Measurements from ENCODE around the gene IQSEC1. TPM values are rescaled to one million over a fixed set of nuclear protein-coding genes. Genes with fewer than 3 reads are reported as not detected.

The IQSEC1 gene
- total and polyA plus RNA-seq, 2 of the 8 experiments (the other 6 are each of a cell fraction or from before 2014, with no cell fraction given) = 6.8 to 28.8 TPM

DNA sequence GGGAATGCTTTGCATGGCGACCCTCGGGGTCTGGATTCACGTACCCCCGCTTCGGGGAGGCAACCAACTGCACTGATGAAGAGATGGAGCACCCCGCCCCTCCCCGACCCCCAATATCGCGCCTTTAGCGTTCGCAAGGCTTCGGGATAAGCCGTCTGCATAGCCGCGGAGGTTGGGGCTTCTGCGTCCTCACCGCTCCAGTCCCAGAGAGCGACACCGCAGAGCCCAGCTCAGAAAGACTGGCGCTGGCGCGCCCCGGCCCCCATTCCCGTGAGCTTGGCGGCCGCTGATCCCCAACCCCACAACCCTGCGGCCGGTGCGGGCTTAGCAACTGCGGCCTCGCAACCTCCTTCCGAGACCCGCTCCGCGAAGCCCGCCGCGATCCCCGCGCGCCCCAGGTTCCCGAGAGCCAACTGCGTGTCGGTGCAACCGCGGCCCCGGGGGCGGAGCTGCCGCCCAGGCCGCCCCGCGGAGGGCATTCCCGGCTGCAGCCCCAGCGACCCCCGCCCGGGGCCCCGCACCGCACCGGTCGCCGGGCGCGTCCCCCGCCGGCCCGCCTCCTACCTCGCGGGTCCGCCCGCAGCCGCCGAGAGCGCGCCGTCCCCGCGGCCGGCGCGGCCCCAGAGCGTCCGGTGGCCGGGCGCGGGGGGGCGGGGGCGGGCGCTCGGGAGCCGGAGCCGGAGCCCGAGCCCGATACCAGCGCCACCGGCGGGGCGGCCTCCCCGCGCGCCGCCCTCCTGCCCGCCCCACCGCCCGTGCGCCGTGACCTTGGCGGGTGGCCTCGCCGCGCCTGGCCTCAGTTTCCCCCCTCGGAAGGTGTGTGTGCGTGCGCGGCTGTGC, 79.5 kb downstream of the IQSEC1 start:
- Histone ChIP-seq H3K14ac (ENCODE audit: insufficient read length) (no peak overlapping the region), H3K27ac (ENCODE audit: low read depth, low read length) (no peak overlapping the region)
- FAIRE-seq = no peak
- TF ChIP-seq TAF1 (IDR thresholded peaks at IDR 0.05; ENCODE audit: low read depth, low read length) (peak; percentile 28; the same call in 1 of the 2 replicates), FOSL1 (IDR thresholded peaks at IDR 0.05; ENCODE audit: insufficient read depth, low read depth, low read length) (no peak), SP2 (IDR thresholded peaks at IDR 0.05; ENCODE audit: low read length) (no peak), TCF12 (IDR thresholded peaks at IDR 0.05; ENCODE audit: low read depth, low read length) (no peak), RXRA (IDR thresholded peaks at IDR 0.05; ENCODE audit: insufficient read depth, low read depth, low read length) (no peak), SUZ12 (IDR thresholded peaks at IDR 0.05; ENCODE audit: low read length) (0 out of 2 replicates have a peak, but pooled peaks have one; percentile 25), CHD2 (IDR thresholded peaks at IDR 0.05; ENCODE audit: low read length) (no peak), TAF7 (optimal IDR thresholded peaks at IDR 0.05; ENCODE audit: borderline replicate concordance, low read depth, low read length) (no peak), KDM5A (IDR thresholded peaks at IDR 0.05; ENCODE audit: low read length) (no peak), KDM4A (IDR thresholded peaks at IDR 0.05; ENCODE audit: low read depth, low read length, severe bottlenecking) (peak; percentile 44)
- TF ChIP-seq, protein P1, sequence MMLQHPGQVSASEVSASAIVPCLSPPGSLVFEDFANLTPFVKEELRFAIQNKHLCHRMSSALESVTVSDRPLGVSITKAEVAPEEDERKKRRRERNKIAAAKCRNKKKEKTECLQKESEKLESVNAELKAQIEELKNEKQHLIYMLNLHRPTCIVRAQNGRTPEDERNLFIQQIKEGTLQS (IDR thresholded peaks at IDR 0.05; ENCODE audit: insufficient read depth, low read depth, low read length) = no peak

More for the DNA sequence above, 79.5 kb downstream of the IQSEC1 start:
- Histone ChIP-seq H4K5ac (ENCODE audit: insufficient read length, low read depth, low read length) (peak overlapping the region; percentile 26), H3K4me1 (replicated peaks in 1 of 4; ENCODE audit: control insufficient read depth in 3 of 4, insufficient read depth in 4 of 4, low read length in 3 of 4) (peaks cover 0 to 14% (median 10%) of the 10 kb centered on the region in 4 experiments; a peak in 6 of 7 replicates), H3K4me2 (ENCODE audit: insufficient read depth in 1 of 2, low read depth in 2 of 2, low read length in 2 of 2) (peak overlapping the region; percentile 66 to 89), H4K20me1 (replicated peaks in 1 of 2; ENCODE audit: control insufficient read depth in 1 of 2, insufficient read depth in 2 of 2, low read length in 2 of 2) (peaks cover 3% of the 10 kb centered on the region in 2 experiments), H3K4ac (replicated peaks; ENCODE audit: insufficient read length, low read depth, low read length) (no peak overlapping the region), H3K79me2 (ENCODE audit: control insufficient read depth in 1 of 2, insufficient read depth in 2 of 2, low read length in 2 of 2) (no peaks in the 10 kb centered on the region), H3K79me1 (ENCODE audit: low read depth, low read length) (peaks cover under 1% of the 10 kb centered on the region; the same call in 1 of the 2 replicates), H2AK5ac (ENCODE audit: low read depth, low read length) (no peak overlapping the region), H2BK12ac (ENCODE audit: low read depth, low read length) (no peak overlapping the region), H3K9ac (replicated peaks in 1 of 4; ENCODE audit: extremely low read depth in 1 of 4, low read depth in 3 of 4, low read length in 3 of 4) (peak overlapping the region; percentile 30 to 66 (median 58); a peak in 6 of 7 replicates), H3K56ac (replicated peaks; ENCODE audit: insufficient read length, low read depth, low read length) (no peak overlapping the region), H3K23me2 (ENCODE audit: low read depth, low read length) (peaks cover 16% of the 10 kb centered on the region; the same call in 1 of the 2 replicates), H3K18ac (ENCODE audit: extremely low read depth, low read length) (peak overlapping the region; percentile 25; the same call in 1 of the 2 replicates), H3K36me3 (ENCODE audit: control insufficient read depth in 2 of 4, insufficient read depth in 4 of 4, low read length in 3 of 4) (no peaks in the 10 kb centered on the region), H4K91ac (replicated peaks; ENCODE audit: insufficient read length, low read length) (no peak overlapping the region), H3K27me3 (replicated peaks in 1 of 4; ENCODE audit: control insufficient read depth in 3 of 4, extremely low read depth in 1 of 4, insufficient read depth in 3 of 4, low read length in 3 of 4) (peaks cover 0 to 12% (median 8%) of the 10 kb centered on the region in 4 experiments; a peak in 3 of 7 replicates), H2BK5ac (ENCODE audit: low read depth, low read length) (no peak overlapping the region), H3K23ac (ENCODE audit: insufficient read length) (no peak overlapping the region), H2BK20ac (ENCODE audit: low read length) (no peak overlapping the region), H2BK15ac (ENCODE audit: low read length) (no peak overlapping the region), H3K9me3 (ENCODE audit: insufficient read depth in 2 of 2, low read depth in 1 of 2, low read length in 1 of 2) (no peaks in the 10 kb centered on the region), H2AFZ (ENCODE audit: low read length) (peak overlapping the region; percentile 29; the same call in 1 of the 2 replicates), H2BK120ac (replicated peaks; ENCODE audit: low read depth, low read length) (no peak overlapping the region), H4K8ac (ENCODE audit: extremely low read depth, insufficient read depth, low read length) (peak overlapping the region; percentile 57; the same call in 1 of the 2 replicates), H3K4me3 (ENCODE audit: extremely low read depth in 1 of 4, insufficient read depth in 2 of 4, low read depth in 3 of 4, low read length in 4 of 4) (peak overlapping the region; percentile 64 to 75 (median 68))
- DNase-seq (ENCODE audit: low read depth in 1 of 2, low spot score in 2 of 2) = peak in 1 of 2 experiments; percentile 77
- WGBS, 2 experiments (ENCODE audit: extremely low coverage in 1 of 2, insufficient coverage in 1 of 2, insufficient read length in 1 of 2, insufficient replicate concordance in 2 of 2, low coverage in 1 of 2, low lambda C conversion rate in 2 of 2, missing lambda C conversion rate in 1 of 2) = 2% methylated on average over 22 of the region's 114 CpGs; no CpG with 5 or more reads in 1 of the 2 experiments
- ChIA-PET POLR2A (ENCODE audit: partially characterized antibody) (interaction anchor here (0.6 to 3.7 kb wide), 4 partner anchors 10 to 28 kb away, joined by 3 to 15 read pairs (median 6); no protein-coding TSS in a partner anchor), CTCF (ENCODE audit: partially characterized antibody) (interaction anchor here (0.7 to 6.3 kb wide), 10 partner anchors 11 to 290 kb away, joined by 3 to 73 read pairs (median 6); no protein-coding TSS in a partner anchor)
